Measurements from ENCODE around the gene STYXL2. TPM values are rescaled to one million over a fixed set of nuclear protein-coding genes. Genes with fewer than 3 reads are reported as not detected.

The STYXL2 gene
- total RNA-seq, 2 experiments from 2014 or later, result not detected

DNA sequence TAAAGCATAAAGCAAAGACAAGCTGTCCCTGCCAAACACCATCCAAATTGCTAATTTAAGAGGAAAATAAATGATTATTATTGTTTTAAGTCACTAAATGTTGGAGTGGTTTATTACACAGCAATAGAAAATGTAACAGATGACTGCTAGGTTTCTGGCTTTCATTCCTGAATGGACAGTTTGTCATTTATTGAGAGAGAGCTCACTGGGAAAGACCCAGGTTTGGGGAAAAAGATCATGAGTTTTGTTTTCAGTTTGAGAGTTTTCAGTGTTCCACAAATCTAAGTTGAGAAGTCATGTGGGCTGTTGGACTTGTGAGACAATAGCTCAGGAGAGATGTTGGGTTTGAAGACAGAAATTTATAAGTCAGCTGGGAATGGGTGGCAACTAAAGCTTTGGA is 9.1 kb upstream of the STYXL2 start:
- Histone ChIP-seq H3K9me3 (ENCODE audit: low read length) (no peaks in the 10 kb centered on the region), H3K9me2 (ENCODE audit: insufficient read depth, low read length) (no peaks in the 10 kb centered on the region), H3K4me2 (ENCODE audit: low read length) (no peak overlapping the region), H3K79me2 (ENCODE audit: insufficient read depth, low read depth, low read length) (no peaks in the 10 kb centered on the region), H3K27ac (ENCODE audit: low read depth, low read length, poor library complexity, severe bottlenecking) (no peak overlapping the region), H3K36me3 (ENCODE audit: insufficient read depth, low read length) (no peaks in the 10 kb centered on the region), H3K4me3 (ENCODE audit: low read depth, low read length, poor library complexity, severe bottlenecking) (no peak overlapping the region), H2AFZ (ENCODE audit: low read length) (no peak overlapping the region), H3K4me1 (ENCODE audit: insufficient read depth, low read length, poor library complexity, severe bottlenecking) (no peaks in the 10 kb centered on the region), H4K20me1 (ENCODE audit: insufficient read depth, low read length) (no peaks in the 10 kb centered on the region)
- no TSS peak for BruUV-seq (replicated peaks)
- intact Hi-C loops (cut with micrococcal nuclease; ENCODE audit: unreplicated experiment), result no loop called here
- POLR2A ChIA-PET, result interaction anchor here (0.6 to 0.7 kb wide), 2 partner anchors 62 to 253 kb away, joined by 3 read pairs; no protein-coding TSS in a partner anchor
- CTCF ChIA-PET (ENCODE audit: unreplicated experiment), result no interaction called here
- no peak for TF ChIP-seq EZH2phosphoT487 (IDR thresholded peaks at IDR 0.05; ENCODE audit: borderline replicate concordance, low read depth, low read length)
- TF ChIP-seq, protein P1, sequence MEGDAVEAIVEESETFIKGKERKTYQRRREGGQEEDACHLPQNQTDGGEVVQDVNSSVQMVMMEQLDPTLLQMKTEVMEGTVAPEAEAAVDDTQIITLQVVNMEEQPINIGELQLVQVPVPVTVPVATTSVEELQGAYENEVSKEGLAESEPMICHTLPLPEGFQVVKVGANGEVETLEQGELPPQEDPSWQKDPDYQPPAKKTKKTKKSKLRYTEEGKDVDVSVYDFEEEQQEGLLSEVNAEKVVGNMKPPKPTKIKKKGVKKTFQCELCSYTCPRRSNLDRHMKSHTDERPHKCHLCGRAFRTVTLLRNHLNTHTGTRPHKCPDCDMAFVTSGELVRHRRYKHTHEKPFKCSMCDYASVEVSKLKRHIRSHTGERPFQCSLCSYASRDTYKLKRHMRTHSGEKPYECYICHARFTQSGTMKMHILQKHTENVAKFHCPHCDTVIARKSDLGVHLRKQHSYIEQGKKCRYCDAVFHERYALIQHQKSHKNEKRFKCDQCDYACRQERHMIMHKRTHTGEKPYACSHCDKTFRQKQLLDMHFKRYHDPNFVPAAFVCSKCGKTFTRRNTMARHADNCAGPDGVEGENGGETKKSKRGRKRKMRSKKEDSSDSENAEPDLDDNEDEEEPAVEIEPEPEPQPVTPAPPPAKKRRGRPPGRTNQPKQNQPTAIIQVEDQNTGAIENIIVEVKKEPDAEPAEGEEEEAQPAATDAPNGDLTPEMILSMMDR (conservative IDR thresholded peaks at IDR 0.05; ENCODE audit: low read length), result no peak
- DNase-seq (ENCODE audit: low spot score), result no peak

DNA sequence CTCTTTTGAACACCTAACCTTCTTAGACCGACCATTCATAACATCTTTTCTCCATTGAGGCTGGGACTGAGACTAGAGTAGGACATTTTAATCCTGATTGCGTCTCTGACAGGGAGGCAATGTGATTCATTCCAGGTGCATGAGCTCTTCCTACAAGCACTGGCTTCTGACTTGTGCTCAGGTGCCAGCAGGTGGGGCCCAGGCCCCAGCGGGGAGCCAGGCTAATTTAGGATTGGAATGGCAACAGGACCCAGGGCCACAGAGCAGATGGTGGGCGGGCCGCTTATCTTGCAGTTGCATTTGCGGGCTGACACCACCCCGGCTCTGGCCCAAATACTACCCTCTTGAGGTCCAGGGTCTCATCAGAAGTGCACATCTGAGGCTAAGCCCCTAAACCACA is 7.8 kb upstream of the STYXL2 start:
- Histone ChIP-seq H3K4me1 (ENCODE audit: insufficient read depth, low read length, poor library complexity, severe bottlenecking) (peaks cover 8% of the 10 kb centered on the region), H3K4me3 (ENCODE audit: low read depth, low read length, poor library complexity, severe bottlenecking) (no peak overlapping the region), H2AFZ (ENCODE audit: low read length) (no peak overlapping the region), H4K20me1 (ENCODE audit: insufficient read depth, low read length) (no peaks in the 10 kb centered on the region), H3K9me3 (ENCODE audit: low read length) (no peaks in the 10 kb centered on the region), H3K9me2 (ENCODE audit: insufficient read depth, low read length) (no peaks in the 10 kb centered on the region), H3K79me2 (ENCODE audit: insufficient read depth, low read depth, low read length) (no peaks in the 10 kb centered on the region), H3K27ac (ENCODE audit: low read depth, low read length, poor library complexity, severe bottlenecking) (no peak overlapping the region), H3K4me2 (ENCODE audit: low read length) (no peak overlapping the region), H3K36me3 (ENCODE audit: insufficient read depth, low read length) (no peaks in the 10 kb centered on the region)
- DNase-seq (ENCODE audit: low spot score), result no peak
- POLR2A ChIA-PET, result interaction anchor here (0.6 kb wide), 1 partner anchor 1263 kb away, joined by 3 read pairs; no protein-coding TSS in a partner anchor
- TF ChIP-seq, protein P1 (conservative IDR thresholded peaks at IDR 0.05; ENCODE audit: low read length), result no peak
- no peak for TF ChIP-seq EZH2phosphoT487 (IDR thresholded peaks at IDR 0.05; ENCODE audit: borderline replicate concordance, low read depth, low read length)
- BruUV-seq (replicated peaks), result no TSS peak
- intact Hi-C loops (cut with micrococcal nuclease; ENCODE audit: unreplicated experiment), result no loop called here
- CTCF ChIA-PET (ENCODE audit: unreplicated experiment), result no interaction called here

DNA sequence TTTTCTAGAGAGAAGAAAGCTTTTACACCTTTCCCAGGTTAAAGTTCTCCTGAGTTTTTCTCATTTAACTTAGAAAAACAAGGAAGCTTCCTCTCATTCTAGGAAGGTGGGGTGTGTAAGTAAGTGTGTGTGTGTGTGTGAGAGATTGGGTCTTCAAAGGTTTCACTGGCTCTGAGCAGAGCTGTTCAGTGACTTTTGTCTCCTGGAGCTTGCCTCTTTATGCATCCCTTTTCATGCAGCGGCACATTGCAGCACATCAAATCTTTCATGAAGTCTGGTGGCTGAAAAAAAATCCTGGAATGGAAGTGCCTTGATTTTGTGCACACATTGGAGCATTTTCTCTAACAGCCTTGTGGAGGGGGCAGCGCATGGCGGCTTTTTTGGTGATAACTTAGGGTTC is 7.1 kb upstream of the STYXL2 start:
- no peaks in the 10 kb centered on the region for H3K36me3 ChIP-seq (ENCODE audit: insufficient read depth, low read length)
- BruUV-seq (replicated peaks), result no TSS peak
- peaks cover 8% of the 10 kb centered on the region for H3K4me1 ChIP-seq (ENCODE audit: insufficient read depth, low read length, poor library complexity, severe bottlenecking)
- no peaks in the 10 kb centered on the region for H3K9me3 ChIP-seq (ENCODE audit: low read length)
- DNase-seq (ENCODE audit: low spot score), result no peak
- H3K9me2 ChIP-seq (ENCODE audit: insufficient read depth, low read length), result no peaks in the 10 kb centered on the region
- H4K20me1 ChIP-seq (ENCODE audit: insufficient read depth, low read length), result no peaks in the 10 kb centered on the region
- H3K4me2 ChIP-seq (ENCODE audit: low read length), result no peak overlapping the region
- no peak overlapping the region for H3K4me3 ChIP-seq (ENCODE audit: low read depth, low read length, poor library complexity, severe bottlenecking)
- no peaks in the 10 kb centered on the region for H3K79me2 ChIP-seq (ENCODE audit: insufficient read depth, low read depth, low read length)
- no peak overlapping the region for H2AFZ ChIP-seq (ENCODE audit: low read length)
- CTCF ChIA-PET (ENCODE audit: unreplicated experiment), result no interaction called here
- H3K27ac ChIP-seq (ENCODE audit: low read depth, low read length, poor library complexity, severe bottlenecking), result no peak overlapping the region
- TF ChIP-seq EZH2phosphoT487 (IDR thresholded peaks at IDR 0.05; ENCODE audit: borderline replicate concordance, low read depth, low read length), result no peak
- TF ChIP-seq, protein P1 (conservative IDR thresholded peaks at IDR 0.05; ENCODE audit: low read length), result no peak
- intact Hi-C loops (cut with micrococcal nuclease; ENCODE audit: unreplicated experiment), result no loop called here
- POLR2A ChIA-PET, result interaction anchor here (0.6 to 0.7 kb wide), 2 partner anchors 253 to 1264 kb away, joined by 3 read pairs; no protein-coding TSS in a partner anchor
